HG03439 (cell line): ENCODE results near the gene SERINC3.
A peak's percentile ranks its signal among the peaks of the same experiment; 100 is the strongest.
"Not testable (repeated sequence)": the region's sequence is repeated elsewhere in the genome, so short reads cannot be mapped to it uniquely, and the experiment has no call there.

Source experiments
- ATAC-seq: cut with Tn5 transposase; IDR thresholded peaks from one replicate; pipeline ENCODE4 v1.9.1; 2021; ENCODE audit warnings: mild to moderate bottlenecking, moderate library complexity; ENCODE audit not compliant: unreplicated experiment

The SERINC3 gene

GRCh38 chr20:44521484-44522481 is at the start of gene SERINC3:
Gene SERINC3 (minus strand): TSS chr20:44522070. CDS start chr20:44521951, 119 bp downstream.
- peak; percentile 94 for ATAC-seq

GRCh38 chr20:44571362-44571988 is 49.6 kb upstream of the SERINC3 start:
- no peak for ATAC-seq

GRCh38 chr20:44570367-44570766 is 48.5 kb upstream of the SERINC3 start:
- ATAC-seq = no peak

- ATAC-seq = no peak
Measured at GRCh38 chr20:44566811-44567210, 44.9 kb upstream of the SERINC3 start.

- ATAC-seq = no peak
Measured at GRCh38 chr20:44566018-44566417, 44.1 kb upstream of the SERINC3 start.

GRCh38 chr20:44561876-44562275 is 40.0 kb upstream of the SERINC3 start:
- no peak for ATAC-seq

GRCh38 chr20:44560818-44561217 is 38.9 kb upstream of the SERINC3 start:
- not testable (repeated sequence) for ATAC-seq

GRCh38 chr20:44560229-44560628 is 38.4 kb upstream of the SERINC3 start:
- ATAC-seq = no peak

- no peak for ATAC-seq
Measured at GRCh38 chr20:44559302-44559701, 37.4 kb upstream of the SERINC3 start.

- ATAC-seq = no peak
Measured at GRCh38 chr20:44552950-44553908, 31.4 kb upstream of the SERINC3 start.

- ATAC-seq = no peak
Measured at GRCh38 chr20:44552568-44552949, 30.7 kb upstream of the SERINC3 start.

GRCh38 chr20:44552050-44552449 is 30.2 kb upstream of the SERINC3 start:
- ATAC-seq = no peak

GRCh38 chr20:44549123-44549522 is 27.3 kb upstream of the SERINC3 start:
- no peak for ATAC-seq

- ATAC-seq = no peak
Measured at GRCh38 chr20:44547419-44547818, 25.5 kb upstream of the SERINC3 start.

GRCh38 chr20:44544263-44544662 is 22.4 kb upstream of the SERINC3 start:
- ATAC-seq = no peak

GRCh38 chr20:44543358-44543757 is 21.5 kb upstream of the SERINC3 start:
- no peak for ATAC-seq

GRCh38 chr20:44542890-44543289 is 21.0 kb upstream of the SERINC3 start:
- no peak for ATAC-seq

GRCh38 chr20:44541992-44542391 is 20.1 kb upstream of the SERINC3 start:
- ATAC-seq = no peak

GRCh38 chr20:44540834-44541233 is 19.0 kb upstream of the SERINC3 start:
- ATAC-seq = no peak

GRCh38 chr20:44537993-44538392 is 16.1 kb upstream of the SERINC3 start:
- ATAC-seq = no peak

- ATAC-seq = no peak
Measured at GRCh38 chr20:44536175-44536574, 14.3 kb upstream of the SERINC3 start.
